ENCODE measurements around the gene PDP2. TPM values are rescaled to one million over a fixed set of nuclear protein-coding genes. Genes with fewer than 3 reads are reported as not detected.

The PDP2 gene
- total and polyA plus RNA-seq, 3 experiments from 2014 or later: 4.5 to 25.4 (median 20.0) TPM

GRCh38 chr16:66871840-66872239 lies 8.5 kb upstream of the PDP2 start:
- no peaks in the 10 kb centered on the region for H3K9me3 ChIP-seq (ENCODE audit: low read length)
- no peak for DNase-seq
- H3K4me3 ChIP-seq (ENCODE audit: low read length): no peak overlapping the region
- ChIA-PET POLR2A (interaction anchor here (0.5 kb wide), 1 partner anchor 265 kb away, joined by 3 read pairs; no protein-coding TSS in a partner anchor), CTCF (interaction anchor here (1.4 to 3.6 kb wide), 5 partner anchors 14 to 221 kb away, joined by 4 to 42 read pairs (median 5); partner anchors contain the start of gene NAE1)
- H3K4me1 Mint-ChIP-seq: peaks cover 28 to 29% (median 28%) of the 10 kb centered on the region in 3 donors
- no peaks in the 10 kb centered on the region for H3K9me3 Mint-ChIP-seq
- no peaks in the 10 kb centered on the region for H3K36me3 Mint-ChIP-seq
- no peaks in the 10 kb centered on the region for H3K36me3 ChIP-seq (ENCODE audit: insufficient read depth, low read length)
- H3K4me3 Mint-ChIP-seq: peak overlapping the region in 4 of 7 donors; percentile 8 to 65 (median 34)
- H3K27ac Mint-ChIP-seq: peak overlapping the region in 2 of 8 donors; percentile 43 to 79
- no peak overlapping the region for H3K27ac ChIP-seq (ENCODE audit: low read depth, low read length)
- peaks cover 0 to 4% of the 10 kb centered on the region in 2 donors for H3K27me3 Mint-ChIP-seq
- no peaks in the 10 kb centered on the region for H3K27me3 ChIP-seq (ENCODE audit: insufficient read depth, low read length, poor library complexity, severe bottlenecking)
- peaks cover 17% of the 10 kb centered on the region for H3K4me1 ChIP-seq (ENCODE audit: insufficient read depth, low read length)

GRCh38 chr16:66872559-66872942 lies 7.8 kb upstream of the PDP2 start:
- CTCF ChIA-PET: interaction anchor here (0.6 to 3.6 kb wide), 18 partner anchors 9 to 465 kb away, joined by 3 to 42 read pairs (median 5); partner anchors contain the start of gene NAE1
- Mint-ChIP-seq H3K9me3 (no peaks in the 10 kb centered on the region), H3K36me3 (no peaks in the 10 kb centered on the region), H3K27me3 (peaks cover 0 to 4% of the 10 kb centered on the region in 2 donors), H3K4me3 (peak overlapping the region; percentile 73 to 93 (median 83)), H3K27ac (peak overlapping the region; percentile 30 to 99 (median 86)), H3K4me1 (peaks cover 27 to 29% (median 28%) of the 10 kb centered on the region in 3 donors)
- Histone ChIP-seq H3K27ac (ENCODE audit: low read depth, low read length) (peak overlapping the region; percentile 35), H3K9me3 (ENCODE audit: low read length) (no peaks in the 10 kb centered on the region), H3K4me3 (ENCODE audit: low read length) (peak overlapping the region; percentile 69), H3K27me3 (ENCODE audit: insufficient read depth, low read length, poor library complexity, severe bottlenecking) (no peaks in the 10 kb centered on the region), H3K36me3 (ENCODE audit: insufficient read depth, low read length) (no peaks in the 10 kb centered on the region), H3K4me1 (ENCODE audit: insufficient read depth, low read length) (peaks cover 17% of the 10 kb centered on the region)
- POLR2A ChIA-PET: interaction anchor here (0.7 to 1.1 kb wide), 4 partner anchors 10 to 356 kb away, joined by 3 to 9 read pairs (median 4); partner anchors contain the start of gene NAE1
- DNase-seq: no peak

- CTCF ChIA-PET: interaction anchor here (0.6 to 3.6 kb wide), 18 partner anchors 9 to 466 kb away, joined by 3 to 42 read pairs (median 5); partner anchors contain the start of gene NAE1
- Mint-ChIP-seq H3K4me1 (peaks cover 26 to 27% (median 26%) of the 10 kb centered on the region in 3 donors), H3K9me3 (no peaks in the 10 kb centered on the region), H3K36me3 (no peaks in the 10 kb centered on the region), H3K27ac (peak overlapping the region; percentile 30 to 99 (median 86)), H3K27me3 (peaks cover 0 to 2% of the 10 kb centered on the region in 2 donors), H3K4me3 (peak overlapping the region; percentile 73 to 93 (median 83))
- POLR2A ChIA-PET: interaction anchor here (0.5 to 1.1 kb wide), 5 partner anchors 9 to 356 kb away, joined by 3 to 9 read pairs (median 5); partner anchors contain the start of gene NAE1
- H3K36me3 ChIP-seq (ENCODE audit: insufficient read depth, low read length): no peaks in the 10 kb centered on the region
- no peaks in the 10 kb centered on the region for H3K9me3 ChIP-seq (ENCODE audit: low read length)
- peak overlapping the region; percentile 35 for H3K27ac ChIP-seq (ENCODE audit: low read depth, low read length)
- no peaks in the 10 kb centered on the region for H3K27me3 ChIP-seq (ENCODE audit: insufficient read depth, low read length, poor library complexity, severe bottlenecking)
- H3K4me1 ChIP-seq (ENCODE audit: insufficient read depth, low read length): peaks cover 17% of the 10 kb centered on the region
- H3K4me3 ChIP-seq (ENCODE audit: low read length): peak overlapping the region; percentile 69
- peak; percentile 76 to 91 (median 84) for DNase-seq
Observed at GRCh38 chr16:66872943-66873684, 7.2 kb upstream of the PDP2 start.

GRCh38 chr16:66873685-66874055 lies 6.6 kb upstream of the PDP2 start:
- Histone ChIP-seq H3K4me1 (ENCODE audit: insufficient read depth, low read length) (peaks cover 17% of the 10 kb centered on the region), H3K4me3 (ENCODE audit: low read length) (no peak overlapping the region), H3K9me3 (ENCODE audit: low read length) (no peaks in the 10 kb centered on the region), H3K36me3 (ENCODE audit: insufficient read depth, low read length) (no peaks in the 10 kb centered on the region), H3K27me3 (ENCODE audit: insufficient read depth, low read length, poor library complexity, severe bottlenecking) (no peaks in the 10 kb centered on the region), H3K27ac (ENCODE audit: low read depth, low read length) (no peak overlapping the region)
- H3K36me3 Mint-ChIP-seq: no peaks in the 10 kb centered on the region
- peaks cover 0 to 2% of the 10 kb centered on the region in 2 donors for H3K27me3 Mint-ChIP-seq
- POLR2A ChIA-PET: interaction anchor here (0.5 to 1.1 kb wide), 3 partner anchors 43 to 270 kb away, joined by 3 to 9 read pairs (median 6); partner anchors contain the start of gene NAE1
- peak overlapping the region in 7 of 8 donors; percentile 73 to 99 (median 91) for H3K27ac Mint-ChIP-seq
- CTCF ChIA-PET: interaction anchor here (1.1 to 3.6 kb wide), 14 partner anchors 8 to 466 kb away, joined by 3 to 42 read pairs (median 6); partner anchors contain the start of gene NAE1
- no peaks in the 10 kb centered on the region for H3K9me3 Mint-ChIP-seq
- no peak for DNase-seq
- H3K4me1 Mint-ChIP-seq: peaks cover 29 to 32% (median 31%) of the 10 kb centered on the region in 3 donors
- H3K4me3 Mint-ChIP-seq: peak overlapping the region in 1 of 7 donors; percentile 59

- H3K27ac Mint-ChIP-seq: peak overlapping the region; percentile 76 to 97 (median 90)
- no peaks in the 10 kb centered on the region for H3K36me3 ChIP-seq (ENCODE audit: insufficient read depth, low read length)
- DNase-seq: no peak
- no peaks in the 10 kb centered on the region for H3K9me3 Mint-ChIP-seq
- peaks cover 0 to 2% of the 10 kb centered on the region in 2 donors for H3K27me3 Mint-ChIP-seq
- H3K4me1 ChIP-seq (ENCODE audit: insufficient read depth, low read length): peaks cover 17% of the 10 kb centered on the region
- POLR2A ChIA-PET: interaction anchor here (0.6 kb wide), 4 partner anchors 122 to 319 kb away, joined by 3 to 5 read pairs (median 3); partner anchors contain the start of gene DYNC1LI2
- H3K36me3 Mint-ChIP-seq: no peaks in the 10 kb centered on the region
- H3K4me1 Mint-ChIP-seq: peaks cover 29 to 32% (median 32%) of the 10 kb centered on the region in 3 donors
- H3K4me3 Mint-ChIP-seq: peak overlapping the region in 6 of 7 donors; percentile 17 to 71 (median 58)
- H3K9me3 ChIP-seq (ENCODE audit: low read length): no peaks in the 10 kb centered on the region
- no peak overlapping the region for H3K4me3 ChIP-seq (ENCODE audit: low read length)
- no peak overlapping the region for H3K27ac ChIP-seq (ENCODE audit: low read depth, low read length)
- no peaks in the 10 kb centered on the region for H3K27me3 ChIP-seq (ENCODE audit: insufficient read depth, low read length, poor library complexity, severe bottlenecking)
- CTCF ChIA-PET: interaction anchor here (0.7 to 2.3 kb wide), 6 partner anchors 21 to 468 kb away, joined by 3 to 8 read pairs (median 4); partner anchors contain the start of gene NAE1
Observed at GRCh38 chr16:66874079-66874775, 6.1 kb upstream of the PDP2 start.

GRCh38 chr16:66878067-66878466 lies 2.2 kb upstream of the PDP2 start:
- H3K4me3 Mint-ChIP-seq: peak overlapping the region in 6 of 7 donors; percentile 1 to 77 (median 46)
- no peak overlapping the region for H3K4me3 ChIP-seq (ENCODE audit: low read length)
- POLR2A ChIA-PET: no interaction called here
- no peaks in the 10 kb centered on the region for H3K27me3 ChIP-seq (ENCODE audit: insufficient read depth, low read length, poor library complexity, severe bottlenecking)
- no peak overlapping the region for H3K27ac ChIP-seq (ENCODE audit: low read depth, low read length)
- no peak for DNase-seq
- peaks cover 0 to 5% (median 0%) of the 10 kb centered on the region in 3 donors for H3K36me3 Mint-ChIP-seq
- no peaks in the 10 kb centered on the region for H3K9me3 Mint-ChIP-seq
- no peaks in the 10 kb centered on the region for H3K27me3 Mint-ChIP-seq
- H3K4me1 Mint-ChIP-seq: peaks cover 38 to 52% (median 52%) of the 10 kb centered on the region in 3 donors
- CTCF ChIA-PET: interaction anchor here (1.0 to 2.0 kb wide), 2 partner anchors 10 to 47 kb away, joined by 3 to 7 read pairs; partner anchors contain the start of gene NAE1
- no peaks in the 10 kb centered on the region for H3K36me3 ChIP-seq (ENCODE audit: insufficient read depth, low read length)
- H3K27ac Mint-ChIP-seq: peak overlapping the region in 3 of 8 donors; percentile 0 to 38 (median 32)
- no peaks in the 10 kb centered on the region for H3K9me3 ChIP-seq (ENCODE audit: low read length)
- H3K4me1 ChIP-seq (ENCODE audit: insufficient read depth, low read length): peaks cover 32% of the 10 kb centered on the region

GRCh38 chr16:66881014-66881417 lies 701 bp downstream of the PDP2 start:
- Histone ChIP-seq H3K27ac (ENCODE audit: low read depth, low read length) (peak overlapping the region; percentile 58), H3K36me3 (ENCODE audit: insufficient read depth, low read length) (peaks cover 17% of the 10 kb centered on the region), H3K4me3 (ENCODE audit: low read length) (peak overlapping the region; percentile 80), H3K4me1 (ENCODE audit: insufficient read depth, low read length) (peaks cover 21% of the 10 kb centered on the region), H3K9me3 (ENCODE audit: low read length) (no peaks in the 10 kb centered on the region), H3K27me3 (ENCODE audit: insufficient read depth, low read length, poor library complexity, severe bottlenecking) (no peaks in the 10 kb centered on the region)
- Mint-ChIP-seq H3K4me3 (peak overlapping the region; percentile 96 to 99 (median 98)), H3K27ac (peak overlapping the region in 4 of 8 donors; percentile 17 to 51 (median 40)), H3K9me3 (no peaks in the 10 kb centered on the region), H3K36me3 (peaks cover 5 to 27% (median 5%) of the 10 kb centered on the region in 3 donors), H3K4me1 (peaks cover 26 to 48% (median 47%) of the 10 kb centered on the region in 3 donors), H3K27me3 (no peaks in the 10 kb centered on the region)
- CTCF ChIA-PET: interaction anchor here (0.9 to 3.4 kb wide), 11 partner anchors 8 to 474 kb away, joined by 3 to 25 read pairs (median 5); partner anchors contain the start of gene NAE1
- no peak for DNase-seq
- POLR2A ChIA-PET: interaction anchor here (0.6 to 1.5 kb wide), 7 partner anchors 11 to 531 kb away, joined by 3 to 9 read pairs (median 4); partner anchors contain the start of gene NAE1

Data from CD8-positive, alpha-beta memory T cell (primary cell).